COR-L47 (cell line): ENCODE results near the gene GNG2.
A peak's percentile ranks its signal among the peaks of the same experiment; 100 is the strongest.

Experiments
- DNase-seq: peaks from one replicate; lab custom pipeline; 2025; lab: John Stamatoyannopoulos, UW

GNG2 gene

DNA sequence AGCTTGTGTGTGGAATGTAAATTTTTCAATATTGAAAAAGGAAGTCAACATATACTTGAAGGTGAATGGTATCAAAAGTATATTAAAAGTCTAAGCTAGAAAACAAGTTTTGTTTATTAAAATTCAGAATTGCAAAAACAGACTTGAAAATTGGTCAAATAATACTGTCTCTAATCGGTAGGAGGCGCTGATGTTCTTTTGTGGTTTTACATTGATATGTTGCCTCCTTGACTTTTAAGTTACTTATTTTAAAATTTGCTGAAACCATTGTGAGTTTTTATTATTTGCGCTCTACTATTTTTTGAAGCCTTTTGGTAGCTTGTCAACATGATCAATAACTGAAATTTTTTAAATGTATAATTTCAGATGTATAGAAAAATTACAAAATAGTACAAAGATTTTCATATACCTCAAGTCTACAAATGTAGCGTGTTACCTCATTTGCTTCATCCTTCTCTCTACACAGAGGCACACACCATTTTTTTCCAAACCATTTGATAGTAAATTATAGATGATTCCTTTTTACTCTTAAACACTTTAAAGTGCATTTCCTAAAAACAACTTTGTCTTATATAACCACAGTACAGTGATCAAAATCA is 135.8 kb downstream of the GNG2 start:
- DNase-seq = no peak

DNA sequence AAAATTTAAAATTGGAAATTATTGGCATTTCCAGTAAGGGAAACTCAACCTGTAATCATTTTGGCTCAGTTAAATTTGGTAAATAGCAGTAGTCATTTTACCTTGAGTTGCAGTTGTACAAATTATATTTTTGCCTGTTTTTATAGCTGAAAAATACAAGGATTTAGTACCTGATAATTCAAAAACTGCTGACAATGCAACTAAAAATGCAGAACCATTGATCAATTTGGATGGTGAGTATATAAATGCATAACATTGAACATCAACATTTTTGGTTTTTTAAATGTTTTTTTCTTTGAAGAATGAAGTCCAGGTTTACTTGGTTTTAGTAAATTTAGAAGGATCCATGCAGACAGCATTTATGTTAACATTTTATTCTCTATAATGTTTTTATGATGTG is 137.9 kb downstream of the GNG2 start:
- DNase-seq = no peak

DNA sequence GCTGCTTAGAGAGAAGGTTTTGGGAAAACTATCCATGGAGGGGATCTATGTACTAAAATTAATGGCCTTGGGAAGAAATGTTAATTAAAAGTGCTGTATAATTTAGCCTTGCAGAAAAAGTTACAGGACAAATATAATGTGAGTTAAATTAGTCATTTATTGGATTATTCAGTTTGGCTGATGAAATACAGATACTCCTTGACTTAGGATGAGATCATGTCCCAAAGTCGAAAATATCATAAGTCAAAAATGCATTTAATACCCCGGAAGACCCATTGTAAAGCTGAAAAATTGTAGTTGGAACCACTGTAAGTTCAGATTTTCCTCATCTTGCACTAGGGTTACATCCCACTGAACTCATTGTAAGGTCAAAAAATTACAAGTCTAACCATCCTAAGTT is 138.7 kb downstream of the GNG2 start:
- no peak for DNase-seq

DNA sequence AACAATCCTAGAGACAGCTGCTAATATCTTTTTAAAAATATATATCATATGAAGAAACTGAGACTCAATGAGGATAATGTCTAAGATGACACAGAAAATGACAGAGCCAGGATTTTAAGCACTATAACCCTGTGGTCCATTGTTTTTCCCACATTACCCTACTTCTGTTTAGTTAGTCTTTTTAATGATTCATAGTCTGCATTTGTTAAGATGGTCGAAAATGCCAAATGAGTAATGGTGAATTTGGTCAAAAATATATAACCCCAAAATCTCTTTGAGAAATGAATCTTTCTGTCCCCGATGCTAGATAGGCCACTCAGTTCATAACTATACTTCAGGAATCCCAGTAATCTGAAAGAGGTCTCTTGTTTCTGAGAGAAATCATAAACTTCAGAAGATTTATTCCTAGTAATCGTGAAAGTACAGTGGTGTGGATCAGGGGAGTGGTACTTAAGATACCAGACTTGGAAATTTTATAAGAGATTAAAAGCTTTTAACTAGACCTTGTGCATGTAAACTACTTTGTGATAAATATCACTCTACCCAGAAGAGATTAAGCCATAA is 139.7 kb downstream of the GNG2 start:
- no peak for DNase-seq

DNA sequence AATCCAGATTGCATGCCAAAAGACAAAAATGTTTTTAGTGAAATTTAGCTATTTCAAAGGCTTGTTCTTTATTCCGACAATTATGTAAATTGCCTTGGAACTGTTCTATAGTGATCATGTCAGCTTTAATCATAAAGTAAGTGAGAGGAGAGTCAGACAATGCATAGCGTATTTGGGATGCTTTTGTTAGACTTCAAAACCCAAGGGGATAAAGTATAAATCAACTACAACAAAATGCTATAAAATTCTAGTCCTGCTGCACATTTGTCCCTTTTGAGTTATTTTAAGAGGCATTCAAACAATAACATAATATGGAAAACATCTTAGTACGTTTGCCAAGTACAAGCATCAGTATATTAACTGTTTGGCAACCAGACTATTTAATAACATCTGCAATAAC is 140.3 kb downstream of the GNG2 start:
- DNase-seq = no peak

DNA sequence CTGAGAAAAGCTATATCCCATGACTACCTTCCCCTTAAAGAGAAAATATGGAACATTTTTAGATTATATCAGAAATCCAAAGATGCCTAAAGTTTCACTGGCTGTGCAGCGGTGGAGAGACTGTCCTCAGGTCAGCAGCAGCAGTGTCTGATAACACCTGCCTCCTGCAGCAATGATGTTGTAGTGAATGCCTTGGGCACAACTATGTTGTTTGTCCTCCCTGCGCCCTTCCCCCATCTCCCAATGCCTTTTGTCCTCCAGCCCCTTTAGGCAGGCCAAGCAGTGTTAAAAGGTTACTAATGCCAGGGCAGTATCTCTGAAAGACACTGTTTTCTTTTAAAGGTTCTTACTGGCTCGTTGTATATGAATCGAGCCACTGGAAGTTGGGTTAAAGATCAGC is 142.1 kb downstream of the GNG2 start:
- DNase-seq = no peak

DNA sequence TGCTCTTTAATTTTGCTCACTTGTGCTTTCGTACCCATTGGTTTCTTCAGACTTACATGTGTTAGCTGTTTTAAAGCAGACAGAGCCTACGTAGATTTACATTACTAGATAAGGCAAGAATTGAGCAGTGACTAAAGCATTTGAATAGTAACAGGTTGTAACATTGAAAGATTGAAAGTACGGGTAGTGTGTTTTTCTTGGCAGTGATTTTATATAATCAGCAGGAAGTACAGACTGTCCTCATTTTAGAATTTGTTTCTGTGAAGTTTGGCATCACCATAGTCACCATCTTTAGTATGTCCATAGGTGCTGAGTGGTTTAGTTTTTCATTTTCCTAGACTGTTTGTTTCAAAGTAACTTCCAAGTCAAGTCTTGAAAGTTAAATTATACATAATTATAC is 142.9 kb downstream of the GNG2 start:
- no peak for DNase-seq

DNA sequence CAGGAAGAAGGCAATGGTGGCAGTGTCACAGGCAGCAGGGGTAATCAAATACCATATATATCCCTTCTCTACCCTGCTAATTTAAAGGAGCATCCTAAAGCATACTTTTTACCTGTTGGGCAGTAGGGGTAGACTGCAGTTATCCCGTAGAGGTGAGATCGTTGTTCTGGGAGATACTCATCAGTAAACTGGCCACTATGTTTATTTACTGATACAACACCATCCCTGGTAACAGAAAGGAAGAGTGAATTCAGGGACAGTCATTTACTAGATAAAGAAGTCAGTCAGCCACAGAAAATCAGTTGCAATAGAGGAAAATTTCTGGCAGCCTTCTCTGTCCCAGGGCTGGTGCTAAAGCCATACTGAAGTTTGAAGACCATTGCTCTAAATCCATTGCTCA is 145.2 kb downstream of the GNG2 start:
- no peak for DNase-seq

DNA sequence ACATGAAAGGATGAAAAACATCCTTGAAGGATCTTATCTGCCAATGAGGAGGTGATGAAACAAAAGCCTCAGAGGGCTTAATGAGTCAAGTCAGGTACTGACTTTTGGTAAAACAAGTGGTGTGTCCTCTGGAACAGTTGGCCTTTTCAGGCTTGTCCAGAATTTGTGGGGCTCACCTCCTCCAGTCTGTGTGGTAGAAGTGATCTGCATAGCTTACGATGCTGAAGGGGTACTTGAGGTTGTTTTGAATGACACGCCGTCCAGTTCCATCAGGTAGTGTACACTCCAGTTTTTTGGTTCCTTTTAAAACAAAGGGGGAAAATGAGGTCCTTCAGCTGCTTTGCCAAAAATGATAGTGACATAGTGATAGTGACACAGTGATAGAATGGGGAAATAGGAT is 145.9 kb downstream of the GNG2 start:
- DNase-seq = no peak

DNA sequence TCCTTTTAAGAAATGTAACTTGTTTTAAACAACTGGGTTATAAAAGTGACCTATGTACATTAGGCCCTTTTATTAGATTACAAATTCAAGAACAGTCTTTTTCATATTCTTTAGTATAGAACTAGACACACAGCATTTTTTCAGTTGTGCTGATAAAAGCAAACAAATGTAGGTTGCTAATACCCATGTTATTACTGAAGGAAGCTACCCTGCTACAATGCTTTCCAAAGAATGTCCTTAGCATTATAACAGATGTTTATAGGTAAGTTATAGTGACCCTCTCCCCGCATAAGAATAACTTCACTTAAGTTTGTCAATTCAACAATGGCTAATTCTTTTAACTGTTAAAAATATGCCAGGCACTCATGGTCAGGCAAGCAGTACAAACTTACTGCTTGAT is 146.8 kb downstream of the GNG2 start:
- no peak for DNase-seq

DNA sequence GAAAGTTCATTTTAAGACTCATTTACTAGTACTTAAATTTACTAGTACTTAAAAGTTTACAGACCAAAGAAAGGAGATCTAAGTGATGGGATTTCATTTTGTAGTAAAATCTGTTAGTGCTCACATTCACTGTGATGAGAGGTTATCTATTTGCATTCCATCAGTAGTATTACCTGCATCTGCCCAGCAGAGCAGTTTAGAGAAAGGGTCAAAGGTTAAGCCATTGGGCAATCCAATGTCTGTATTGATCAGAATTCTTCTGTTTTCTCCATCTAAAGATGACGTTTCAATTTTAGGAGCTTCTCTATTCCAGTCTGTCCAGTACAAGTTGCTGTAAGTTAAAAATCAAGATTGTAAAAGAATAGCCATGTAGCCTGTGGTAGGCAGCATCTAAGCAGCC is 147.2 kb downstream of the GNG2 start:
- no peak for DNase-seq

DNA sequence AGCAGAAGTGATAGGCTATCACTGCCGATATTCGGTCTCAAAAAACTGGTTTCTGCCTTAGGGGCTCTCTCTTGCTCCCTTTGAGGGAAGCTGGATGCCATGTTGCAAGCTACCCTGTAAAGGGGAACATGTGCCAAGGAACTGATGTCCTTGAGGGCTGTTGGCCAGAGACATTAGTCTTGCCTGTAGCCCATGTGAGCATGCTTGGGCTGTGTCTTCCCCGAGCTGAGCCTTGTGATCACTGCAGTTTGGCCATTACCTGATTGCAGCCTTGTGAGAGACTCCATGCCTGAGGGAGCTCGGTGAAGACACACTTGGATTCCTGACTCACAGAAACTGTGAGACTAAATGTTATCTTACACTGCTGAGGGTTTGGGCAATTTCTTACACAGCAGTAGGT is 147.7 kb downstream of the GNG2 start:
- DNase-seq = no peak

DNA sequence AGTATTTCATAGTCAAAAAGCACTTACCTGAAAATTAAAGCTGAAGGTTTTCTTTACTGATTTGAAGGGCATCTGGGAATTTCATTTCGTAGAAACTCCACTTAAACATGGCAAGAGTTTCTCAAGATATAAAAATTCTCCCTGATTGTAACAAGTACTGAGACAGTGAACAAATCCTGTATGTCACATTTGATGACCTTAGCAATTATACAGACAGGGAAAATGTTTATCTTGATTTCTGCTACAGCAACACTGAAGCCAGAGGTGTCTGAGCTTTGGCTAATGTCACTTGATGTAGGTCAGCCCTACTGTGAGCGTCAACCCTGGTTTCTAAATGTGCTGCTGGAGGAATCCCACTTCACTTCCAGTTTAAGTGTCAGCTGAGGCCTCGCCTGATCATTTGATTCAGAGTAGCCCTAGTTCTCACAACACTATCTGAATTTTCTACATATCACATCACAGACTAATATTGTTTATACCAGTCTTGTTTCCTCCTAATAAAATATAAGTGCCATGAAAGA is 149.8 kb downstream of the GNG2 start:
- no peak for DNase-seq

DNA sequence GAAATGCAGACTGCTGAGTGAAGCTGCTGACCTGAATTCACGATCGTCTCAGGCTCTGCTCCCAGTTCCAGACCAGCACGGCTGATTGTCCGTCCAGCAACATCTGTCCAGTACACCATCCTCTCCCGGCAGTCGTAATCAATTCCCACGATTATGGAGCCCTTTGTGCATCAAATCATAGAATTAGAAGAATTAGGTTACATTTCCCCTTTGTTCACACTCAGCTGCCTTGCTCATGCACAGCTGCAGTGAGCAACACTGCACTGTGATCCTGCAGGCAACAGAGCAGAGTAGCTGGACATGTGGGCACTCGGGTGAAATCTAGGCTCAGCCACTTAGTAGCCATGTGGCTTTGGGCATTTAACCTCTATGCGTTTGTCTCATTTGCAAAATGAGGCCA is 151.1 kb downstream of the GNG2 start:
- no peak for DNase-seq

DNA sequence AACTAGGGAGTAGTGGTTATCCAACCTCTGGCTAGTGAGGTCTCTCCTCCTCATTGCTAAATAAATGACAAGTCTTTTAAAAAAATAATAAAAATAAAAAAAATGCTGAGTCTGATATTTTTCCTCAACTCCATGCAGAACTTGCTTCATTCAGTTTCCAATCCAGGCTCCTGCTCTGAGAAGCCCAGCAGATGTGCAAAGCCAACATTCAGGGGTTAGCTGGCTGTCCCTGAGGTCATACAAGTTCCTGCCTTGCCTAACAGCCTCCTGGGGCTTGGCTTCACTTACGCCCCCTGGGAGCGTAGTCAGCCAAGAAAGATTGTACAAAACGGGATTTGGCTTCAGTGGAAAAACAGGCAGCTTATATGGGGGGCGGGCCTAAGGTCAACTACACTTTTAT is 152.2 kb downstream of the GNG2 start:
- no peak for DNase-seq

DNA sequence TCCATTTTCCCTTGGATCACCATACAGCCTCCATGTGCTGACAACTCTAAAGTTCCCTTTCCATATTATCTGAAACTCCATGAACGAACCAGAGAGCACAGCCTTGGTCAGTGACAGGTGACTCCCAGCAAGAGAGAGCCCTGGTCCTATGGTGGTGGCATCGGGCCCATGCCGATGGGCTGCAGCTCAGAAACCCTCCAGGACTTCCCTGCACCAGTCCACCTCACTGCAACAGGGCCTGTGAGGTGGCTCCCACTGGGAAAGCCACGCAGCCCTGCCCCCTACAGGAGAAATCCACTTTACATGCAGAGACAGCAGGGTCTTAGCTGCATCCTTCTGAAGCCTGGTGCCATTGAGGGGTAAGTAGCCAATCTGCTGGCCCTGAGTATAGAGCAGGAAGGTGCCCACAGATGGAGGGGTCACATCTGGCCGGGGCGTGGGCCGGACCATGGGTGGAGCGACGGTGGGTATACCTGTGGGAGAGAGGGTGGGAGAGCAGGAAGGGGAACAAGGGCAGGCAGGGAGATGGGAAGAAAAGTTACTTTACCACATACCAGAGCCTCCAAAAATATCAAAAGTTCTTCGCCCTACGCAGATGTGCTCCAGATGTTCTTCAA is 153.7 kb downstream of the GNG2 start:
- no peak for DNase-seq

DNA sequence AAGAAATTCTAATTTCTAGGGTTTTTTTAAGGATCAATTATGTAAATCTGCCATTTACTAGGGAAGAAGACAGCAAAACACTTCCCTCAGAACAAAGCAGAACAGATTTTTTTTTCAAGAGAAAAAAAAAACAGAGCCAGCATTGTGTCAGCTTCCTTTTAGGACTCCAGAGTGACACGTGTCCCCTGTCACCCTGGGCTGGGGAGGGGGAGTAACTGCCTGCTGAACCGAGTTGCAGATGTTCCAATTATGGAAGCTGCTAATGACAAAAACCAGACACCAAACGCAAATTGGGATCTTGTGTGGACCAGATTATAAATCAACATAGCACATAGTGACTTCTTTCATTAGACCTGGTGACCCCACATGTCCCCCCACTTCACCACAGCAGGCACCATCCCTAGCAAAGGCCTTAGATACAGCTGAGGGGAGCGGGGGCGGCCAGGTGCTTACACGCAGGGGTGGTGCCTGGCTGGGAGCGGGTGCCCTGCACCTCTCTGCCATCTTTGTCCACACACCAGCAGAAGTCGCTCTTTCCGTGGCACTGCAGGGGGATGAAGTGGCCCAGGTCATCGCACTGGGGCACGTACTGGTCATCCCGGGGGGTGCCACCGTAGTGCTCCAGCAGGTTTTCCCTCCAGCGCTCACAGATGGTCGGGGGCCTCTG is 154.3 kb downstream of the GNG2 start:
- no peak for DNase-seq

DNA sequence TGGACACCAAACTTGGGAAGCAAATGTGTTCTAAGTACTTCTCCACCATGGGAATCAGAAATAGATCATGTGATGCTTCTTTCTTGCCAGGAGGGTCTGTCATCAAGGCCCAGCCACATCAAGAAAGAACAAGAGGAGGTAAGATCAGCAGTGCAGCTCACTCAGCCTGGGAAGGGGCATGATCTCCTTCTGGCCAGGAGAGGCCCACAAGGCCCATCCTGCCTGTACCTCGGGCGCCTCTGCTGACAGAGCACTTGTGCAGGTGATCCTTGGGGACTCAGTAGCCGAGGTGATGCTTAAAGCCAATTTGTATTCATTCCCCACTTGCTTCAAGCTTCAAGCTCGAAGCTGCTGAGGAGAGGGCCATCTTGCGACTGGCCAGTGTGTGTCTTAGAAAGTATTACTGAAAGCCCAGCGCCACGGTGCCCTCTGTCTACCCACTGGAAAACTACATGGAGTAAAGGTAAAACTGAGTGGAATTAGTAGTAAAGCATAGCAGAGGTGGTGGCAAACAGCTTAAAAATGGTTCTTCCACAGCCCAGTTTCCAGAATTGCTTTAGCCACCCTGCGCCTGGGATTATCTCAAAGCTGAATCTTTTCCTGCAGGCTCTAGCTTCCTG is 155.1 kb downstream of the GNG2 start:
- DNase-seq = peak; percentile 16

DNA sequence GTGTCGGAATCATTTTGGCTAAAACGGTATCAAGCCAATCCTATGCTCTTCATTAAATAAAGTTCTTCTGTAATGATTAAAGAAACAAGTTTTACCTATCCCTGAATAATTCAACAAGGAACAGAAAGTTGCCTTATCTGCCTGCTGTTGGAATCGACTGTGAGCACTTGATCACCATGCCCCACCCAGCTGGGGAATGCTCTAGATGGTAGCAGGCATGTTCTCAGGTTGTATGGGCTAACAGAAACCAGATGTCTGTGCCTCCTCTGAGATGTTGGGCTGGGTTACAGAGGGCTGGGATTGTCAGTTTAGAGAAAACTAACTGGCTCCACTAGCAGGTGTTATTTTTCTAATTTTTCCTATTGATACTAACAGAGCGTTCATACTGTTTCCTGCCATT is 157.8 kb downstream of the GNG2 start:
- DNase-seq = no peak

DNA sequence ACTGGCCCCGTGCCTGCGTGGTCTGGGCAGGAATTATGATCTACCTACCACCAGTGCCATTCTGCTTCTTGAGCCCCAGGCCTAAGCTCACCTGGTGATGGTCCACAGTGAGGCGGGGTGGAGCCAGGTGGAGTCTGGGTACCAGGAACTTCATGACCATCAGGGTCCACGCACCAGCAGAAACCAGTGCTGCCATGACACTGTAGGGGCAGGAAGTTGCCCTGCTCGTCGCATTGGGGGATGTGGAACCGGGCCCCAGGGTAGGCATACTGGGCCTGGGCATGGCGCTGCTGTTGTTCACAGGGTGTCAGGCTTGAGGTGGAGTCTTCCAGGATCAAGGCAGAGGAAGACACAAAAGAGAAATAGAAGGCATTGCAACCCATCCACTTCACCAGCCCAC is 158.6 kb downstream of the GNG2 start:
- no peak for DNase-seq
